Kidney (tissue), 14 donors: Measurements from ENCODE around the gene MT1G. TPM values are rescaled to one million over a fixed set of nuclear protein-coding genes. Genes with fewer than 3 reads are reported as not detected.
A peak's percentile ranks its signal among the peaks of the same experiment; 100 is the strongest.

ENCODE experiments used
- DNase-seq, 5 donors: peaks; one replicate each; pipeline ENCODE4 v3.0.0-alpha.2; 2013 to 2020
- FAIRE-seq: peaks from 2 replicates; lab custom pipeline; 2012; peaks lifted over from hg19 to GRCh38; lab: Jason Lieb, UNC
- H3K27ac ChIP-seq, 2 donors: one replicate each; pipeline ENCODE4 v1.7.0; 2013; ENCODE audit warnings: low read depth in 2 of 2, low read length in 2 of 2, inconsistent platforms in 1 of 2
- H3K27me3 ChIP-seq: one replicate; pipeline ENCODE4 v1.7.1; 2013; ENCODE audit warnings: low read length, inconsistent platforms; ENCODE audit not compliant: control insufficient read depth, insufficient read depth
- H3K36me3 ChIP-seq, 3 donors: one replicate each; pipeline versions ENCODE4 v1.7.0 to v1.7.1; 2013; ENCODE audit warnings: low read length in 3 of 3, control low read depth in 1 of 3, inconsistent platforms in 1 of 3; ENCODE audit not compliant: insufficient read depth in 3 of 3, control insufficient read depth in 2 of 3
- H3K4me1 ChIP-seq, 3 donors: one replicate each; pipeline versions ENCODE4 v1.7.0 to v1.7.1; 2013; ENCODE audit warnings: low read length in 3 of 3, inconsistent platforms in 1 of 3, low read depth in 1 of 3; ENCODE audit not compliant: control insufficient read depth in 2 of 3, insufficient read depth in 2 of 3
- H3K4me3 ChIP-seq, 3 donors: one replicate each; pipeline versions ENCODE4 v1.7.0 to v1.8.1; 2013; ENCODE audit warnings: low read length in 3 of 3, control low read depth in 1 of 3, inconsistent platforms in 1 of 3
- H3K9ac ChIP-seq, 3 donors: one replicate each; pipeline versions ENCODE4 v1.7.0 to v1.7.1; 2013; ENCODE audit warnings: low read length in 3 of 3, control low read depth in 1 of 3, inconsistent platforms in 1 of 3
- H3K9me3 ChIP-seq, 3 donors: one replicate each; pipeline versions ENCODE4 v1.7.0 to v1.7.1; 2013; ENCODE audit warnings: low read length in 3 of 3, control low read depth in 1 of 3, inconsistent platforms in 1 of 3; ENCODE audit not compliant: control insufficient read depth in 2 of 3, insufficient read depth in 1 of 3
- CTCF ChIP-seq: IDR thresholded peaks from 3 replicates; pipeline ENCODE4 v1.5.1; 2012; ENCODE audit warnings: mild to moderate bottlenecking, moderate library complexity, borderline replicate concordance; ENCODE audit not compliant: insufficient read depth; ENCODE audit errors: extremely low read depth
- intact Hi-C: fragments of 100-400 bp; cut with DNase I; formaldehyde crosslinking; loops from one replicate; pipeline ENCODE4 v1.11.1; 2022
- polyA plus RNA-seq: library from polyadenylated mRNA; stranded (reverse); fragments of 350-450 nt; fragmentation: Illumina TruSeq; extraction: RNeasy Lipid Tissue Mini Kit (QIAGEN cat#74804); gene quantifications from one replicate; pipeline ENCODE4 v1.2.3, GENCODE V29; 2014; ENCODE audit warnings: low read depth, low replicate concordance; ENCODE audit not compliant: insufficient read depth
- total RNA-seq: library from RNA; stranded (reverse); fragmentation: NEBNext Ultra II Directional; extraction: Animal tissue kit (Norgen Biotek cat#: 25700); gene quantifications from one replicate; pipeline ENCODE4 v1.2.1, GENCODE V29; 2021
- donor health status: control.
- donor health status: control.
- donor health status: control.
- donor health status: control.
- donor health status: control.
- donor health status: DM: yes; HTN: yes; CAD: no.
- donor health status: Normal renal cell carcinoma (clear cell type).

The MT1G gene
- total and polyA plus RNA-seq, 2 donors from 2014 or later = 33.6 to 2,564 TPM

DNA sequence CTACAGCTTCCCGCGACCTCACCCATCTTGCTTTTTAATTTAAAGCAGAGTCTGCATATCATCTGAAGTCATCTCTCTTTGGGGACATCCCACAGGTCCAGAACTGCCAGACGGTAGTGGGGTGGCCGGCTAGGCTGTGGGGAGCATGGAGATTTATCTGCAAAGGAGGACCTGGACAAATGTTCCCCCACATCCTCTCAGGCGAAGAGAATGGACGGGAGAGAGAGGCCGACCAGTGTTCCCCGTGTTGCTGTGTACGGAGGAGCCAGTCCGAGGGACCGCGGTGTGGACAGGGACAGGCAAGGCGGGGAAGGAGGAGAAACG lies 36.1 kb downstream of the MT1G start:
- Histone ChIP-seq H3K36me3 (no peaks in the 10 kb centered on the region), H3K9ac (peak overlapping the region in 1 of 3 donors; percentile 67), H3K9me3 (no peaks in the 10 kb centered on the region), H3K4me1 (peaks cover 0 to 5% (median 0%) of the 10 kb centered on the region in 3 donors), H3K27me3 (peaks cover 42% of the 10 kb centered on the region), H3K4me3 (peak overlapping the region; percentile 20 to 65 (median 43)), H3K27ac (peak overlapping the region; percentile 11 to 74)
- intact Hi-C loops = no loop called here
- FAIRE-seq (no peak), DNase-seq (no peak)
- no peak for TF ChIP-seq CTCF

GRCh38 chr16:56631197-56631596 lies 36.7 kb downstream of the MT1G start:
- FAIRE-seq (no peak), DNase-seq (no peak)
- H3K4me1 ChIP-seq = peaks cover 0 to 8% (median 0%) of the 10 kb centered on the region in 3 donors
- no peak for TF ChIP-seq CTCF
- intact Hi-C loops = no loop called here
- H3K27ac ChIP-seq = no peak overlapping the region
- H3K36me3 ChIP-seq = no peaks in the 10 kb centered on the region
- no peaks in the 10 kb centered on the region for H3K9me3 ChIP-seq
- no peak overlapping the region for H3K4me3 ChIP-seq
- peaks cover 37% of the 10 kb centered on the region for H3K27me3 ChIP-seq
- H3K9ac ChIP-seq = no peak overlapping the region

GRCh38 chr16:56630134-56630533 lies 37.7 kb downstream of the MT1G start:
- DNase-seq (peak in 1 of 5 donors; percentile 14), FAIRE-seq (no peak)
- peaks cover 30% of the 10 kb centered on the region for H3K27me3 ChIP-seq
- TF ChIP-seq CTCF = no peak
- no peaks in the 10 kb centered on the region for H3K36me3 ChIP-seq
- no peaks in the 10 kb centered on the region for H3K9me3 ChIP-seq
- no peak overlapping the region for H3K4me3 ChIP-seq
- intact Hi-C loops = no loop called here
- H3K27ac ChIP-seq = no peak overlapping the region
- peaks cover 0 to 7% (median 0%) of the 10 kb centered on the region in 3 donors for H3K4me1 ChIP-seq
- no peak overlapping the region for H3K9ac ChIP-seq

- Histone ChIP-seq H3K27ac (no peak overlapping the region), H3K9me3 (no peaks in the 10 kb centered on the region), H3K4me3 (no peak overlapping the region), H3K4me1 (peaks cover 0 to 6% (median 0%) of the 10 kb centered on the region in 3 donors), H3K9ac (no peak overlapping the region), H3K27me3 (peaks cover 24% of the 10 kb centered on the region), H3K36me3 (no peaks in the 10 kb centered on the region)
- DNase-seq (no peak), FAIRE-seq (no peak)
- intact Hi-C loops = no loop called here
- no peak for TF ChIP-seq CTCF
Observed at GRCh38 chr16:56629531-56629930, 38.3 kb downstream of the MT1G start.
